ENCODE measurements around the gene CCDC24.

CCDC24 gene

GRCh38 chr1:44014365-44015104 is 23.1 kb downstream of the CCDC24 start:
- no peak overlapping the region for H3K27ac ChIP-seq
- H3K4me3 ChIP-seq: no peak overlapping the region
- no peak overlapping the region for H3K9ac ChIP-seq (ENCODE audit: insufficient read length)
- no peak for DNase-seq (ENCODE audit: low read depth, low spot score)
- H3K36me3 ChIP-seq (ENCODE audit: insufficient read depth, low read length): peaks cover 24% of the 10 kb centered on the region; the same call in 1 of the 2 replicates
- no peak for TF ChIP-seq POLR2AphosphoS5 (IDR thresholded peaks at IDR 0.05; ENCODE audit: borderline replicate concordance, low read depth, low read length)
- TF ChIP-seq FOXP2 (optimal IDR thresholded peaks at IDR 0.05; ENCODE audit: control extremely low read depth, extremely low read length, insufficient read depth): no peak
- TF ChIP-seq EZH2 (IDR thresholded peaks at IDR 0.05): no peak
- no peaks in the 10 kb centered on the region for H3K9me3 ChIP-seq (ENCODE audit: low read depth, low read length)

- Histone ChIP-seq H3K4me3 (no peak overlapping the region), H3K36me3 (ENCODE audit: insufficient read depth, low read length) (peaks cover 24% of the 10 kb centered on the region; the same call in 1 of the 2 replicates), H3K9ac (ENCODE audit: insufficient read length) (no peak overlapping the region), H3K9me3 (ENCODE audit: low read depth, low read length) (no peaks in the 10 kb centered on the region), H3K27ac (no peak overlapping the region)
- no peak for DNase-seq (ENCODE audit: low read depth, low spot score)
- TF ChIP-seq EZH2 (IDR thresholded peaks at IDR 0.05) (no peak), FOXP2 (optimal IDR thresholded peaks at IDR 0.05; ENCODE audit: control extremely low read depth, extremely low read length, insufficient read depth) (no peak), POLR2AphosphoS5 (IDR thresholded peaks at IDR 0.05; ENCODE audit: borderline replicate concordance, low read depth, low read length) (no peak)
Measured at GRCh38 chr1:44015206-44015605, 23.8 kb downstream of the CCDC24 start.

GRCh38 chr1:44016041-44016889 is 24.9 kb downstream of the CCDC24 start:
- Histone ChIP-seq H3K36me3 (ENCODE audit: insufficient read depth, low read length) (peaks cover 27% of the 10 kb centered on the region; the same call in 1 of the 2 replicates), H3K27ac (no peak overlapping the region), H3K4me3 (no peak overlapping the region), H3K9me3 (ENCODE audit: low read depth, low read length) (no peaks in the 10 kb centered on the region), H3K9ac (ENCODE audit: insufficient read length) (no peak overlapping the region)
- no peak for TF ChIP-seq EZH2 (IDR thresholded peaks at IDR 0.05)
- TF ChIP-seq FOXP2 (optimal IDR thresholded peaks at IDR 0.05; ENCODE audit: control extremely low read depth, extremely low read length, insufficient read depth): no peak
- no peak for TF ChIP-seq POLR2AphosphoS5 (IDR thresholded peaks at IDR 0.05; ENCODE audit: borderline replicate concordance, low read depth, low read length)
- no peak for DNase-seq (ENCODE audit: low read depth, low spot score)

- DNase-seq (ENCODE audit: low read depth, low spot score): no peak
- TF ChIP-seq FOXP2 (optimal IDR thresholded peaks at IDR 0.05; ENCODE audit: control extremely low read depth, extremely low read length, insufficient read depth): no peak
- TF ChIP-seq EZH2 (IDR thresholded peaks at IDR 0.05): no peak
- no peak for TF ChIP-seq POLR2AphosphoS5 (IDR thresholded peaks at IDR 0.05; ENCODE audit: borderline replicate concordance, low read depth, low read length)
- Histone ChIP-seq H3K9ac (ENCODE audit: insufficient read length) (no peak overlapping the region), H3K27ac (no peak overlapping the region), H3K9me3 (ENCODE audit: low read depth, low read length) (no peaks in the 10 kb centered on the region), H3K36me3 (ENCODE audit: insufficient read depth, low read length) (peaks cover 34% of the 10 kb centered on the region; the same call in 1 of the 2 replicates), H3K4me3 (no peak overlapping the region)
Measured at GRCh38 chr1:44016890-44017400, 25.5 kb downstream of the CCDC24 start.

GRCh38 chr1:44019466-44019948 is 28.1 kb downstream of the CCDC24 start:
- H3K9ac ChIP-seq (ENCODE audit: insufficient read length): no peak overlapping the region
- no peak overlapping the region for H3K27ac ChIP-seq
- DNase-seq (ENCODE audit: low read depth, low spot score): no peak
- no peak overlapping the region for H3K4me3 ChIP-seq
- H3K9me3 ChIP-seq (ENCODE audit: low read depth, low read length): no peaks in the 10 kb centered on the region
- H3K36me3 ChIP-seq (ENCODE audit: insufficient read depth, low read length): peaks cover 57% of the 10 kb centered on the region; the same call in 1 of the 2 replicates
- TF ChIP-seq POLR2AphosphoS5 (IDR thresholded peaks at IDR 0.05; ENCODE audit: borderline replicate concordance, low read depth, low read length) (no peak), EZH2 (IDR thresholded peaks at IDR 0.05) (no peak), FOXP2 (optimal IDR thresholded peaks at IDR 0.05; ENCODE audit: control extremely low read depth, extremely low read length, insufficient read depth) (no peak)

- DNase-seq (ENCODE audit: low read depth, low spot score): no peak
- H3K9me3 ChIP-seq (ENCODE audit: low read depth, low read length): no peaks in the 10 kb centered on the region
- no peak overlapping the region for H3K9ac ChIP-seq (ENCODE audit: insufficient read length)
- no peak overlapping the region for H3K27ac ChIP-seq
- H3K4me3 ChIP-seq: no peak overlapping the region
- H3K36me3 ChIP-seq (ENCODE audit: insufficient read depth, low read length): peaks cover 65% of the 10 kb centered on the region; the same call in 1 of the 2 replicates
- no peak for TF ChIP-seq FOXP2 (optimal IDR thresholded peaks at IDR 0.05; ENCODE audit: control extremely low read depth, extremely low read length, insufficient read depth)
- TF ChIP-seq POLR2AphosphoS5 (IDR thresholded peaks at IDR 0.05; ENCODE audit: borderline replicate concordance, low read depth, low read length): no peak
- no peak for TF ChIP-seq EZH2 (IDR thresholded peaks at IDR 0.05)
Measured at GRCh38 chr1:44020464-44020863, 29.1 kb downstream of the CCDC24 start.

GRCh38 chr1:44021156-44021555 is 29.8 kb downstream of the CCDC24 start:
- TF ChIP-seq FOXP2 (optimal IDR thresholded peaks at IDR 0.05; ENCODE audit: control extremely low read depth, extremely low read length, insufficient read depth) (no peak), POLR2AphosphoS5 (IDR thresholded peaks at IDR 0.05; ENCODE audit: borderline replicate concordance, low read depth, low read length) (no peak), EZH2 (IDR thresholded peaks at IDR 0.05) (no peak)
- Histone ChIP-seq H3K27ac (no peak overlapping the region), H3K4me3 (no peak overlapping the region), H3K36me3 (ENCODE audit: insufficient read depth, low read length) (peaks cover 69% of the 10 kb centered on the region; the same call in 1 of the 2 replicates), H3K9ac (ENCODE audit: insufficient read length) (no peak overlapping the region), H3K9me3 (ENCODE audit: low read depth, low read length) (no peaks in the 10 kb centered on the region)
- no peak for DNase-seq (ENCODE audit: low read depth, low spot score)

All from SK-N-MC (cell line).